ENCODE measurements around the gene GPR33.
A peak's percentile ranks its signal among the peaks of the same experiment; 100 is the strongest.

The GPR33 gene

DNA sequence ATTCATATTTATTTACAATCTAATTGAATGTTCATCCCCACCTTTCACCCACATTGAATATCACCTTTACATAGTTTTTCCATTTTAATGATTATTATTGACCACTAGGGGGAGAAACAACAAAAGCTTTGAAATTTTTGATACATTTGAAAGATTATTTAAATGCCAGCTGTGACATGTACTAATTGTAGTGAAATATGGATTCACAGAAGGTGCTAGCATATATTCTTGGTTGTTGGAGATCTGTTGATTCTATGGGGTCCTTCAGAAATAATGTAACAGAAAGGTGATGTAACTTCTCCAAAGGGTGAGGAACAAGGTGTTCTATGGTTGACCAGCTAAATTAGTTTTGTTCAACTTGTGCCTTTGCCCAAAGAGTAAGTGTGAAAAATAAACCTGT is 22.4 kb upstream of the GPR33 start:
- DNase-seq (ENCODE audit: extremely low read depth, low read depth): no peak
- TF ChIP-seq, protein P1, sequence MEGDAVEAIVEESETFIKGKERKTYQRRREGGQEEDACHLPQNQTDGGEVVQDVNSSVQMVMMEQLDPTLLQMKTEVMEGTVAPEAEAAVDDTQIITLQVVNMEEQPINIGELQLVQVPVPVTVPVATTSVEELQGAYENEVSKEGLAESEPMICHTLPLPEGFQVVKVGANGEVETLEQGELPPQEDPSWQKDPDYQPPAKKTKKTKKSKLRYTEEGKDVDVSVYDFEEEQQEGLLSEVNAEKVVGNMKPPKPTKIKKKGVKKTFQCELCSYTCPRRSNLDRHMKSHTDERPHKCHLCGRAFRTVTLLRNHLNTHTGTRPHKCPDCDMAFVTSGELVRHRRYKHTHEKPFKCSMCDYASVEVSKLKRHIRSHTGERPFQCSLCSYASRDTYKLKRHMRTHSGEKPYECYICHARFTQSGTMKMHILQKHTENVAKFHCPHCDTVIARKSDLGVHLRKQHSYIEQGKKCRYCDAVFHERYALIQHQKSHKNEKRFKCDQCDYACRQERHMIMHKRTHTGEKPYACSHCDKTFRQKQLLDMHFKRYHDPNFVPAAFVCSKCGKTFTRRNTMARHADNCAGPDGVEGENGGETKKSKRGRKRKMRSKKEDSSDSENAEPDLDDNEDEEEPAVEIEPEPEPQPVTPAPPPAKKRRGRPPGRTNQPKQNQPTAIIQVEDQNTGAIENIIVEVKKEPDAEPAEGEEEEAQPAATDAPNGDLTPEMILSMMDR (IDR thresholded peaks at IDR 0.05; ENCODE audit: low read depth, low read length): peak; percentile 30

GRCh38 chr14:31508135-31508534 is 20.3 kb upstream of the GPR33 start:
- TF ChIP-seq, protein P1 (IDR thresholded peaks at IDR 0.05; ENCODE audit: low read depth, low read length): no peak
- no peak for DNase-seq (ENCODE audit: extremely low read depth, low read depth)

- TF ChIP-seq, protein P1 (IDR thresholded peaks at IDR 0.05; ENCODE audit: low read depth, low read length): no peak
- DNase-seq (ENCODE audit: extremely low read depth, low read depth): no peak
Observed at GRCh38 chr14:31505411-31505810, 17.6 kb upstream of the GPR33 start.

GRCh38 chr14:31501870-31502269 is 14.0 kb upstream of the GPR33 start:
- no peak for DNase-seq (ENCODE audit: extremely low read depth, low read depth)
- TF ChIP-seq, protein P1 (IDR thresholded peaks at IDR 0.05; ENCODE audit: low read depth, low read length): no peak

- no peak for DNase-seq (ENCODE audit: extremely low read depth, low read depth)
- TF ChIP-seq, protein P1 (IDR thresholded peaks at IDR 0.05; ENCODE audit: low read depth, low read length): no peak
Observed at GRCh38 chr14:31492759-31493498, 5.1 kb upstream of the GPR33 start.

- TF ChIP-seq, protein P1 (IDR thresholded peaks at IDR 0.05; ENCODE audit: low read depth, low read length): no peak
- no peak for DNase-seq (ENCODE audit: extremely low read depth, low read depth)
Observed at GRCh38 chr14:31489691-31490090, 1.9 kb upstream of the GPR33 start.

- TF ChIP-seq, protein P1 (IDR thresholded peaks at IDR 0.05; ENCODE audit: low read depth, low read length): no peak
- DNase-seq (ENCODE audit: extremely low read depth, low read depth): no peak
Observed at GRCh38 chr14:31486764-31487163, 1.1 kb downstream of the GPR33 start.

Measured in AG09319 (cell line).